ENCODE data around the gene THG1L. TPM values are rescaled to one million over a fixed set of nuclear protein-coding genes. Genes with fewer than 3 reads are reported as not detected.
"Not testable (repeated sequence)": the region's sequence is repeated elsewhere in the genome, so short reads cannot be mapped to it uniquely, and the experiment has no call there.

Gene THG1L
- total RNA-seq, 1 donor from 2014 or later = 4.1 TPM

- ATAC-seq (ENCODE audit: poor library complexity) (no peak), DNase-seq (no peak)
- intact Hi-C loops (cut with DNase I) = loop anchor here (5.0 to 10.0 kb wide), 2 partner anchors 144 to 287 kb away; partner anchors contain the start of gene ADAM19
These were observed 12.0 kb upstream of the THG1L start for GRCh38 chr5:157719245-157719644.

DNA sequence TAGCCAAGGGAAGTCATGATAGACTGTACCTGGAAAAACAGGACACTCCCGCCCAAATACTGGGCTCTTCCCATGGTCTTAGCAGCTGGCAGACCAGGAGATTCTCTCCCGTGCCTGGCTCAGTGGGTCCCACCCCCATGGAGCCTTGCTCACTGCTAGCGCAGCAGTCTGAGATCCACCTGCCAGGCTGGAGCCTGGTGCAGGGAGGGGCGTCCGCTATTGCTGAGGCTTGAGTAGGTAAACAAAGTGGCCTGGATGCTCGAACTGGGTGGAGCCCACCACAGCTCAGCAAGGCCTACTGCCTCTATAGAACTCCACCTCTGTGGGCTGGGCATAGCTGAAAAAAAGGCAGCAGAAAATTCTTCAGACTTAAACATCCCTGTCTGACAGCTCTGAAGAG, 10.1 kb upstream of the THG1L start:
- no peak for ATAC-seq (ENCODE audit: poor library complexity)
- intact Hi-C loops (cut with DNase I) = no loop called here
- DNase-seq = no peak

- intact Hi-C loops (cut with DNase I); DNase-seq; ATAC-seq (ENCODE audit: poor library complexity): not testable (repeated sequence)
These were observed 8.3 kb upstream of the THG1L start for GRCh38 chr5:157722895-157723294.

DNA sequence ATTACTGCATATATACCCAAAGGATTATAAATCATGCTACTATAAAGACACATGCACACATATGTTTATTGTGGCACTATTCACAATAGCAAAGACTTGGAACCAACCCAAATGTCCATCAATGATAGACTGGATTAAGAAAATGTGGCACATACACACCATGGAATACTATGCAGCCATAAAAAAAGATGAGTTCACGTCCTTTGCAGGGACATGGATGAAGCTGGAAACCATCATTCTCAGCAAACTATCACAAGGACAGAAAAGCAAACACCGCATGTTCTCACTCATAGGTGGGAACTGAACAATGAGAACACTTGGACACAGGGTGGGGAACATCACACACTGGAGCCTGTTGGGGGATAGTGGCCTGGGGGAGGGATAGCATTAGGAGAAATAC, 4.6 kb upstream of the THG1L start:
- DNase-seq; ATAC-seq (ENCODE audit: poor library complexity); intact Hi-C loops (cut with DNase I): not testable (repeated sequence)

DNA sequence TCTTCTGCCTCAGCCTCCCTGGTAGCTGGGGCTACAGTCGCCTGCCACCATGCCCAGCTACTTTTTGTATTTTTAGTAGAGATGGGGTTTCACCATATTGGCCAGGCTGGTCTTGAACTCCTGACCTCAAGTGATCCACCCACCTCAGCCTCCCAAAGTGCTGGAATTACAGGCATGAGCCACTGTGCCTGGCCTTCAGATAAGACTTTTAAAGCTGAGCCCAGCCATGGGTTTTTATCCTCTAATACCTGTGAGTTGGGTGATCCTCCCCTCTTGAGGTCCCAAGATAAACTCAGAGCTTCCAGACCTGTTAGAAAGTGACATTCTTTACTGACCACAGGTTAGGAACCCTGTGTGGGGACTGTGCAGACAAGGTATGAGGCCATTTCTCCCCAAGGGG, 3.4 kb upstream of the THG1L start:
- ATAC-seq (ENCODE audit: poor library complexity); DNase-seq; intact Hi-C loops (cut with DNase I): not testable (repeated sequence)

GRCh38 chr5:157729858-157730257, 1.4 kb upstream of the THG1L start:
- intact Hi-C loops (cut with DNase I) = no loop called here
- DNase-seq = no peak
- ATAC-seq (ENCODE audit: poor library complexity) = no peak

DNA sequence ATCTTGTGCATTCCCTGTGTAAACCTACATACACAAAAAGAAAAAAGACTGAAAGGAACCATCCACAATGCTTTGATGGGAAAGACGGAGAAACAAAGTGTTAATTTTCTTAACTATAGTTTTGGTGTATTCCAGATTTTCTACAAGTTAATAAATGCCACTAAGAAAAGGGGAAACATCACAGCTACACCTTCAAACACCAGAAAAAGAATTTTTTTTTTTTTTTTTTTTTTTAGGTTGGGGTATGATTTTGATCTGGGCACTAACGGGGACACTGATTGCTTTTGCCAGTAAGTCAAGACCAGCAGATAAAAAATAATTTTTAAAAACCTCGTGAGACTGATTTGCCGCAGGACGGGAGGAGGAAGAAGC, 334 bp upstream of the THG1L start:
- ATAC-seq (ENCODE audit: poor library complexity) (no peak), DNase-seq (no peak)
- intact Hi-C loops (cut with DNase I) = no loop called here

GRCh38 chr5:157732130-157732514, 902 bp downstream of the THG1L start:
- ATAC-seq (ENCODE audit: poor library complexity) = no peak
- DNase-seq = no peak
- intact Hi-C loops (cut with DNase I) = no loop called here

GRCh38 chr5:157732596-157733262, 1.5 kb downstream of the THG1L start:
- DNase-seq (no peak), ATAC-seq (ENCODE audit: poor library complexity) (no peak)
- intact Hi-C loops (cut with DNase I) = no loop called here

DNA sequence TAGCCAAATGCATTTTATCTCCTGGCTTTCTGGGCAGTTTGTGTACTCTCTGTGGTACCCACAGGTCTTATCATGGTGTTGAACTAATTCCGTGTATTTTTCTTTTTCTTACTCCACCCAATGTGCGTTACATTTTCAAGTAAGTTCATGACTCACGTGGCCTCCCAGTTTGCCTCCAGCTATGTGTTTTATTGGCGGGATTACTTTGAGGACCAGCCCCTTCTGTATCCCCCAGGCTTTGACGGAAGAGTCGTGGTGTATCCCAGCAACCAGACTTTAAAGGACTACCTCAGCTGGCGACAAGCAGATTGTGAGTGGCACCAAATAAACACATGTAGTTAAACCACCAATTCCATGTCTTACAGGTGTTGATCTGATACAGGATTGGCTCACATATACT, 3.2 kb downstream of the THG1L start:
- intact Hi-C loops (cut with DNase I) = no loop called here
- no peak for ATAC-seq (ENCODE audit: poor library complexity)
- DNase-seq = no peak

- no peak for ATAC-seq (ENCODE audit: poor library complexity)
- intact Hi-C loops (cut with DNase I) = no loop called here
- DNase-seq = no peak
These were observed 4.8 kb downstream of the THG1L start for GRCh38 chr5:157735991-157736390.

GRCh38 chr5:157739388-157740228, 8.4 kb downstream of the THG1L start:
- ATAC-seq (ENCODE audit: poor library complexity) = no peak
- intact Hi-C loops (cut with DNase I) = loop anchor here (5.0 kb wide), 1 partner anchor 412 kb away; no protein-coding TSS in a partner anchor
- no peak for DNase-seq

- DNase-seq (no peak), ATAC-seq (ENCODE audit: poor library complexity) (no peak)
- intact Hi-C loops (cut with DNase I) = loop anchor here (5.0 kb wide), 1 partner anchor 413 kb away; no protein-coding TSS in a partner anchor
These were observed 9.0 kb downstream of the THG1L start for GRCh38 chr5:157740229-157740610.

GRCh38 chr5:157741131-157741530, 9.9 kb downstream of the THG1L start:
- DNase-seq (no peak), ATAC-seq (ENCODE audit: poor library complexity) (no peak)
- intact Hi-C loops (cut with DNase I) = loop anchor here (5.0 kb wide), 1 partner anchor 414 kb away; no protein-coding TSS in a partner anchor

DNA sequence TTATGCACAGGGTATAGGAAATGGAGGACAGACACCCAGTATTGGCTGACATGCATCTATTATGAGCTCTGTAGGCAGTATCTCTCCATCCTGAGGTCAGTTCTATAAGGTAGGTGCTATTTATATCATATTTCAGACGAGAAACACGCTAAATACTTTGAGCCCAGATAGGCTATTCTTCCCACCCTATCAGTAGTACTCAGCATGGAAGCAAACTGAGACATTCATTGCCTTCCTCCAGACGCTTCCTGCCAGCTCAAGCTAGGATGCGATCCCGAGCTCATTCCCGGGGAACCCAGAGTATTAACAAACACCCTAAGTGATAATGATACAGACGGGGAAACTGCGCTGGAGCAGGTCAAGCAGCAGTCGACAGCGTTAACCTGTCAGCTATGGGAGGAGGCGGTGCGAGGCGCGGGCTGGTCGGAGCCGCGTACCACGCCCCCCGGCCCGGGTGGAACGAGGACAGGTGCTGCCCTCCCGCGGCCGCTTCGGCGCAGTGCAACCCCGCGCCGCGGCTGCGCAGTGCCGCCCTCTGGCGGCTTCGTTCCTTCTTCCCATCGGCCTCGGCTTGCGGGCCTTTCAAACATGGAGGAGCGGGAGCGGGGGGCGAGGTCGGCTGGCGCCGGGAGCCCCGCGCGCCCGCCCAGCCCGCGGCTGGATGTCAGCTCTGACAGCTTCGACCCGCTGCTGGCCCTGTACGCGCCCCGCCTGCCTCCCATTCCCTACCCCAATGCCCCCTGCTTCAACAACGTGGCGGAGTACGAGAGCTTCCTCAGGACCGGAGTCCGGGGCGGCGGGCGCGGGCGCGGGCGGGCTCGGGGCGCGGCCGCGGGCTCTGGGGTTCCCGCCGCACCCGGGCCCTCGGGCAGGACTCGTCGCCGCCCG, 12.2 kb downstream of the THG1L start, which contains the start of gene LSM11:
Gene LSM11, plus strand, starts transcription at position 550 of the 888 bp plus-strand sequence. Its CDS starts 39 bp downstream, at position 589.
- peak; percentile 94 for DNase-seq
- peak; percentile 97 for ATAC-seq (ENCODE audit: poor library complexity)
- intact Hi-C loops (cut with DNase I) = loop anchor here (5.0 kb wide), 1 partner anchor 416 kb away; no protein-coding TSS in a partner anchor

DNA sequence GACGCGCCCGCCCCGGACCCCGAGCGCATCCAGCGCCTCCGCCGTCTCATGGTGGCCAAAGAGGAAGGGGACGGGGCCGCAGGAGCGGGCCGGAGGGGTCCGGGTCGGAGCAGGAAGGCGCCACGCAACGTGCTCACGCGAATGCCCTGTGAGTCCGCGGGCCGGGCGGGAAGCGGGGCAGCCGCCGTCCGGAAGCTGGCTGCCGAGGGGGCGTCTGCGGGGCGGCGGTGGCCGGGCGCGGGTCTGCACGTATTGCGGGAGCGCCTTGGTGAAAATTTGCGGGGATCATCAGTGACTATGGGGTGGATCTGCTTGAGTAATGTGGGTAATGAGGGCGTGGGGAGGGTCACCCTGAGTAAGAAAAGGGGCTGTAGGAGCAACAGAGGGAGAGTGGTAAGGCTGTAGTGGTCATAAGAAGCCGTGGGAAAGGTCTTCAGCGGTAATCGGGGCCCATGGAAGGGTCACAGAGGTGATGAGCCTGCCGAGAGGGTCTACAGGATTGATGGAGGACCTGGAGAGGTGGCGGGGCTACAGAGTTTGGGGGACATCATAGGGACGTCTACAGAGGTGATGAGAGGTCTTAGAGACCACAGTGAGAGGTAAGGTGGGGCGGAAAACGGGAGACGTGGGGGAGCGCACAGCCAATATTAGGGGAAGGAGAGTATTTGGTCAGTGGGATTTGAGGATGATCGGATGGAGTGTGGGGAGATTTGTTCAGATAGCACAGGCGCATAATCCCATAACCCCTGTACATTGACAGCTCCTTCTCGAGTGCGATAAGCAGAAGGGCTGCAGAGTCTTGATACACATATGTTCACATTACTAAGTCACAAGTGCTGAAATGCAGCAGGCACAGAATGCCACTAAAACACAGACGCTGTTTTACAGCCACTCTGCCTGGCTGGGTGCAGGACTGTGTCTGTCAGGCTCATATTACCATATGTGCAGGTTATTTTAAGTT, 13.1 kb downstream of the THG1L start:
- no peak for DNase-seq
- ATAC-seq (ENCODE audit: poor library complexity) = peak; percentile 3
- intact Hi-C loops (cut with DNase I) = loop anchor here (5.0 kb wide), 1 partner anchor 417 kb away; no protein-coding TSS in a partner anchor

GRCh38 chr5:157745041-157745456, 13.8 kb downstream of the THG1L start:
- intact Hi-C loops (cut with DNase I) = no loop called here
- DNase-seq (no peak), ATAC-seq (ENCODE audit: poor library complexity) (no peak)
